H1 (cell line): Measurements from ENCODE around the gene PHAX. TPM values are rescaled to one million over a fixed set of nuclear protein-coding genes. Genes with fewer than 3 reads are reported as not detected.

Experiments used
- CHD7 ChIP-seq: fragments of 300-600 bp; sonication (generic); IDR thresholded peaks from 2 replicates; pipeline ENCODE4 v1.7.1; 2012; ENCODE audit warnings: low read length, moderate library complexity, mild to moderate bottlenecking, inconsistent platforms; ENCODE audit not compliant: insufficient replicate concordance
- polyA plus RNA-seq, 7 experiments: library from polyadenylated mRNA; depleted of rRNA in 3 of 7; stranded (reverse) in 5 of 7; unstranded in 2 of 7; fragments of >200 nt in 5 of 7; fragments of 200-250 nt in 2 of 7; gene quantifications; 1 replicate in 5 of 7; 2 replicates in 1 of 7; 4 replicates in 1 of 7; pipeline versions ENCODE4 v1.2.1 to v1.2.3, GENCODE V29; 2011 to 2013; ENCODE audit warnings: missing spikeins in 2 of 7, mixed read lengths in 2 of 7
- total RNA-seq: library from RNA; stranded (reverse); fragmentation: NEBNext Ultra II Directional; extraction: Animal tissue kit (Norgen Biotek cat#: 25700); gene quantifications from 2 replicates; pipeline ENCODE4 v1.2.1, GENCODE V29; 2021

The PHAX gene
- total and polyA plus RNA-seq, 2 of the 8 experiments (the other 6 are each of a cell fraction or from before 2014, with no cell fraction given): 32.1 to 59.5 TPM

GRCh38 chr5:126645132-126645531 is 44.4 kb downstream of the PHAX start (continued):
- no peak for TF ChIP-seq CHD7
